GM19351 (cell line): ENCODE data around the gene MAST2.
"Not testable (repeated sequence)": the region's sequence is repeated elsewhere in the genome, so short reads cannot be mapped to it uniquely, and the experiment has no call there.

ENCODE experiments used
- ATAC-seq: cut with Tn5 transposase; IDR thresholded peaks from one replicate; pipeline ENCODE4 v1.9.1; 2021; ENCODE audit warnings: mild to moderate bottlenecking, moderate library complexity; ENCODE audit not compliant: unreplicated experiment

Gene MAST2

GRCh38 chr1:45809761-45810160, 6.3 kb downstream of the MAST2 start:
- ATAC-seq, result no peak

GRCh38 chr1:45814776-45815175, 11.4 kb downstream of the MAST2 start:
- ATAC-seq, result no peak

GRCh38 chr1:45815667-45816458, 12.5 kb downstream of the MAST2 start:
- ATAC-seq, result no peak

GRCh38 chr1:45820173-45820572, 16.8 kb downstream of the MAST2 start:
- ATAC-seq, result no peak

GRCh38 chr1:45820788-45821187, 17.4 kb downstream of the MAST2 start:
- ATAC-seq, result no peak

GRCh38 chr1:45822644-45823043, 19.2 kb downstream of the MAST2 start:
- no peak for ATAC-seq

GRCh38 chr1:45824607-45825006, 21.2 kb downstream of the MAST2 start:
- no peak for ATAC-seq

GRCh38 chr1:45827256-45827655, 23.8 kb downstream of the MAST2 start:
- ATAC-seq, result no peak

- ATAC-seq, result no peak
Observed at GRCh38 chr1:45828841-45829240, 25.4 kb downstream of the MAST2 start.

- no peak for ATAC-seq
Observed at GRCh38 chr1:45833361-45833760, 29.9 kb downstream of the MAST2 start.

- no peak for ATAC-seq
Observed at GRCh38 chr1:45834689-45835088, 31.3 kb downstream of the MAST2 start.

- no peak for ATAC-seq
Observed at GRCh38 chr1:45836451-45836850, 33.0 kb downstream of the MAST2 start.

- ATAC-seq, result not testable (repeated sequence)
Observed at GRCh38 chr1:45836861-45837260, 33.4 kb downstream of the MAST2 start.

GRCh38 chr1:45838322-45838721, 34.9 kb downstream of the MAST2 start:
- not testable (repeated sequence) for ATAC-seq

GRCh38 chr1:45840704-45841103, 37.3 kb downstream of the MAST2 start:
- no peak for ATAC-seq

- ATAC-seq, result no peak
Observed at GRCh38 chr1:45842786-45843185, 39.4 kb downstream of the MAST2 start.

- no peak for ATAC-seq
Observed at GRCh38 chr1:45843474-45843905, 40.1 kb downstream of the MAST2 start.

- ATAC-seq, result not testable (repeated sequence)
Observed at GRCh38 chr1:45844000-45844399, 40.6 kb downstream of the MAST2 start.

GRCh38 chr1:45846931-45847330, 43.5 kb downstream of the MAST2 start:
- ATAC-seq, result no peak

- no peak for ATAC-seq
Observed at GRCh38 chr1:45848097-45848496, 44.7 kb downstream of the MAST2 start.

GRCh38 chr1:45848714-45849113, 45.3 kb downstream of the MAST2 start:
- no peak for ATAC-seq

- ATAC-seq, result no peak
Observed at GRCh38 chr1:45850017-45850416, 46.6 kb downstream of the MAST2 start.

- no peak for ATAC-seq
Observed at GRCh38 chr1:45854724-45855123, 51.3 kb downstream of the MAST2 start.
